ENCODE data around the gene SVOPL.

The SVOPL gene

DNA sequence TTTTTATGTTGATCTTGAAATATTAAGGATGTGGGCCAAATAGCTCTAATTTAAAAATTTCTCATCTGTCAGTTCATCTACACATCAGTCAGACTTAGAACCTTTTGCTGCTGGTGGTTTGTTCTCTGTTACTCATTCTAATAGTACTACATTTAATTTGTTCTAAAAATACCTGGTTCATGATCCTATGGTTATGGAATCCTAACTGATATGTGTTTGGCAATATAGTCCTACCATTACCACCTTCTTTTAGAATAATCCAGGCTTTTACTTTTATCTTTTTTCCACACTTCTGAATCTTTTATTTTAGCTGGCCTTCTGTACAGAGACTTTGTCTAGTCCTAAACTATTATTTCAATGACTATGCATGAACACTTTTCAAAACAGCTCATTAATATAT is 116.9 kb downstream of the SVOPL start:
- Histone ChIP-seq H3K4me2 (ENCODE audit: low read depth, low read length) (no peak overlapping the region), H3K4me3 (ENCODE audit: low read length) (no peak overlapping the region), H3K27ac (ENCODE audit: low read length) (no peak overlapping the region), H3K9me3 (replicated peaks; ENCODE audit: insufficient read depth, low read length) (no peaks in the 10 kb centered on the region), H2AFZ (ENCODE audit: low read length) (no peak overlapping the region), H3K9ac (ENCODE audit: low read length) (no peak overlapping the region), H3K4me1 (ENCODE audit: low read length) (no peaks in the 10 kb centered on the region), H4K20me1 (ENCODE audit: insufficient read depth, low read length) (0 out of 2 replicates have a peak, but pooled peaks cover 3% of the 10 kb centered on the region), H3F3A (ENCODE audit: insufficient read depth, low read length) (no peaks in the 10 kb centered on the region), H3K79me2 (ENCODE audit: low read length) (no peaks in the 10 kb centered on the region), H3K36me3 (replicated peaks; ENCODE audit: insufficient read depth, low read length) (peaks cover 9% of the 10 kb centered on the region), H3K27me3 (replicated peaks; ENCODE audit: insufficient read depth, low read length) (no peaks in the 10 kb centered on the region), H3K9me2 (replicated peaks; ENCODE audit: insufficient read depth, low read length) (no peaks in the 10 kb centered on the region)
- TF ChIP-seq EZH2phosphoT487 (IDR thresholded peaks at IDR 0.05; ENCODE audit: low read length) (no peak), EZH2 (optimal IDR thresholded peaks at IDR 0.05; ENCODE audit: low read depth, low read length) (no peak)
- TF ChIP-seq, protein P1, sequence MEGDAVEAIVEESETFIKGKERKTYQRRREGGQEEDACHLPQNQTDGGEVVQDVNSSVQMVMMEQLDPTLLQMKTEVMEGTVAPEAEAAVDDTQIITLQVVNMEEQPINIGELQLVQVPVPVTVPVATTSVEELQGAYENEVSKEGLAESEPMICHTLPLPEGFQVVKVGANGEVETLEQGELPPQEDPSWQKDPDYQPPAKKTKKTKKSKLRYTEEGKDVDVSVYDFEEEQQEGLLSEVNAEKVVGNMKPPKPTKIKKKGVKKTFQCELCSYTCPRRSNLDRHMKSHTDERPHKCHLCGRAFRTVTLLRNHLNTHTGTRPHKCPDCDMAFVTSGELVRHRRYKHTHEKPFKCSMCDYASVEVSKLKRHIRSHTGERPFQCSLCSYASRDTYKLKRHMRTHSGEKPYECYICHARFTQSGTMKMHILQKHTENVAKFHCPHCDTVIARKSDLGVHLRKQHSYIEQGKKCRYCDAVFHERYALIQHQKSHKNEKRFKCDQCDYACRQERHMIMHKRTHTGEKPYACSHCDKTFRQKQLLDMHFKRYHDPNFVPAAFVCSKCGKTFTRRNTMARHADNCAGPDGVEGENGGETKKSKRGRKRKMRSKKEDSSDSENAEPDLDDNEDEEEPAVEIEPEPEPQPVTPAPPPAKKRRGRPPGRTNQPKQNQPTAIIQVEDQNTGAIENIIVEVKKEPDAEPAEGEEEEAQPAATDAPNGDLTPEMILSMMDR (IDR thresholded peaks at IDR 0.05; ENCODE audit: low read length), result no peak
- no peak for DNase-seq

DNA sequence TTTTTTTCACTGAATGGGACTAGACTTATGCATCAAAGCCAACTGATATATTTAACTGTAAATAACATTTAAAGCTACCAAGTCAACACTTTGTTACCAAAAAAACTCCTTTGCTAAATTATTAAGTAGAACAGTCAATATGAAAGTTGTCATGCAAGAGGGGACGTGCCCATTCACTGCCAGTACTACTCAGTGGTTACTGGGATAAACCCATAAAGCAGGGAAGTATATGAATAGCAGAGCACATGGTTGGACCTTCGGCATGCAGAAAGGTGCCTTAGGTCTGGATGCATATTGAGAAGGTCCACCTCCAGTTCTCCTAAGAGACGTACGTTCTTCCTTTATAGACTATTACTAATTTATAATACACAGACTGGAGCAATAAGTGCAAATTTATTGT is 120.1 kb downstream of the SVOPL start:
- H3K36me3 ChIP-seq (replicated peaks; ENCODE audit: insufficient read depth, low read length), result peaks cover 9% of the 10 kb centered on the region
- DNase-seq, result no peak
- no peak overlapping the region for H2AFZ ChIP-seq (ENCODE audit: low read length)
- H3K4me2 ChIP-seq (ENCODE audit: low read depth, low read length), result no peak overlapping the region
- H3K4me3 ChIP-seq (ENCODE audit: low read length), result no peak overlapping the region
- H3K9ac ChIP-seq (ENCODE audit: low read length), result no peak overlapping the region
- no peaks in the 10 kb centered on the region for H3K9me2 ChIP-seq (replicated peaks; ENCODE audit: insufficient read depth, low read length)
- H3K79me2 ChIP-seq (ENCODE audit: low read length), result no peaks in the 10 kb centered on the region
- H4K20me1 ChIP-seq (ENCODE audit: insufficient read depth, low read length), result no peaks in the 10 kb centered on the region
- H3F3A ChIP-seq (ENCODE audit: insufficient read depth, low read length), result no peaks in the 10 kb centered on the region
- H3K9me3 ChIP-seq (replicated peaks; ENCODE audit: insufficient read depth, low read length), result no peaks in the 10 kb centered on the region
- no peak for TF ChIP-seq EZH2 (optimal IDR thresholded peaks at IDR 0.05; ENCODE audit: low read depth, low read length)
- no peak for TF ChIP-seq EZH2phosphoT487 (IDR thresholded peaks at IDR 0.05; ENCODE audit: low read length)
- TF ChIP-seq, protein P1 (IDR thresholded peaks at IDR 0.05; ENCODE audit: low read length), result no peak
- no peaks in the 10 kb centered on the region for H3K4me1 ChIP-seq (ENCODE audit: low read length)
- H3K27me3 ChIP-seq (replicated peaks; ENCODE audit: insufficient read depth, low read length), result no peaks in the 10 kb centered on the region
- H3K27ac ChIP-seq (ENCODE audit: low read length), result no peak overlapping the region

DNA sequence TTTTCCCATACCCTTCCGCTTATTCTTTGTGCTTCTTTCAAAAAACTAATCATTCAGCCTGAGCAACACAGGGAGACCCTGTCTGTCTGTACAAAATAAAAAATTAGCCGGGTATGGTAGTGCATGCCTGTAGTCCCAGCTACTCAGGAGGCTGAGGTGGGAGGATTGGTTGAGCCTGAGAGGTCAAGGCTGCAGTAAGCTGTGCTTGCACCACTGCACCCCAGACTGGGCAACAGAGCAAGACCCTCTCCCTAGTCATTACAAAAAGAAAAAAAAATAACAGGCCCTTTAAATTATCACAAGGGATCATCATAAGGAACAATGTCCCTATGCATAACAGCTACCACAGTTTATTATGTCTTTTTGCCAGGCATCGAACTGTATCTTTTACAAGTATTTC is 121.5 kb downstream of the SVOPL start:
- no peak overlapping the region for H3K9ac ChIP-seq (ENCODE audit: low read length)
- H3K27me3 ChIP-seq (replicated peaks; ENCODE audit: insufficient read depth, low read length), result no peaks in the 10 kb centered on the region
- H3K36me3 ChIP-seq (replicated peaks; ENCODE audit: insufficient read depth, low read length), result peaks cover 4% of the 10 kb centered on the region
- TF ChIP-seq EZH2phosphoT487 (IDR thresholded peaks at IDR 0.05; ENCODE audit: low read length) (no peak), EZH2 (optimal IDR thresholded peaks at IDR 0.05; ENCODE audit: low read depth, low read length) (no peak)
- TF ChIP-seq, protein P1 (IDR thresholded peaks at IDR 0.05; ENCODE audit: low read length), result no peak
- H3F3A ChIP-seq (ENCODE audit: insufficient read depth, low read length), result no peaks in the 10 kb centered on the region
- H3K79me2 ChIP-seq (ENCODE audit: low read length), result no peaks in the 10 kb centered on the region
- H3K4me1 ChIP-seq (ENCODE audit: low read length), result no peaks in the 10 kb centered on the region
- no peak overlapping the region for H3K27ac ChIP-seq (ENCODE audit: low read length)
- H2AFZ ChIP-seq (ENCODE audit: low read length), result no peak overlapping the region
- no peak for DNase-seq
- H3K9me3 ChIP-seq (replicated peaks; ENCODE audit: insufficient read depth, low read length), result no peaks in the 10 kb centered on the region
- H4K20me1 ChIP-seq (ENCODE audit: insufficient read depth, low read length), result no peaks in the 10 kb centered on the region
- H3K4me3 ChIP-seq (ENCODE audit: low read length), result no peak overlapping the region
- H3K4me2 ChIP-seq (ENCODE audit: low read depth, low read length), result no peak overlapping the region
- H3K9me2 ChIP-seq (replicated peaks; ENCODE audit: insufficient read depth, low read length), result no peaks in the 10 kb centered on the region

Measured in MM.1S (cell line).